Stimulated activated CD4-positive, alpha-beta T cell treated with anti-CD3 and anti-CD28 coated beads, Interleukin-4, amount 100 ng/mL, for 1 hour (primary cell): ENCODE results near the gene UGT2B11.
"Not testable (repeated sequence)": the region's sequence is repeated elsewhere in the genome, so short reads cannot be mapped to it uniquely, and the experiment has no call there.

Experiments
- DNase-seq: peaks from one replicate; pipeline ENCODE4 v3.0.0-alpha.2; 2020

The UGT2B11 gene

GRCh38 chr4:69167300-69167699 is 47.2 kb downstream of the UGT2B11 start:
- DNase-seq, result no peak

GRCh38 chr4:69166376-69166775 is 48.2 kb downstream of the UGT2B11 start:
- not testable (repeated sequence) for DNase-seq

- DNase-seq, result not testable (repeated sequence)
Observed at GRCh38 chr4:69165707-69166106, 48.8 kb downstream of the UGT2B11 start.

- DNase-seq, result no peak
Observed at GRCh38 chr4:69156913-69157312, 57.6 kb downstream of the UGT2B11 start.

- DNase-seq, result no peak
Observed at GRCh38 chr4:69154021-69154420, 60.5 kb downstream of the UGT2B11 start.
